ENCODE results near the gene IL10RA.

- TF ChIP-seq CTCF (conservative IDR thresholded peaks at IDR 0.05; ENCODE audit: low read length) (no peak), EZH2phosphoT487 (IDR thresholded peaks at IDR 0.05; ENCODE audit: borderline replicate concordance, low read depth, low read length) (no peak)
Measured at GRCh38 chr11:118016104-118016503, 29.9 kb downstream of the IL10RA start.

Data from OCI-LY7 (cell line).